NCI-H1105 treated with DMSO at 0.1 percent for 48 hours (cell line): ENCODE data around the gene RANBP1.

Source experiments
- DNase-seq: peaks from one replicate; lab custom pipeline; 2025; lab: John Stamatoyannopoulos, UW

Gene RANBP1

DNA sequence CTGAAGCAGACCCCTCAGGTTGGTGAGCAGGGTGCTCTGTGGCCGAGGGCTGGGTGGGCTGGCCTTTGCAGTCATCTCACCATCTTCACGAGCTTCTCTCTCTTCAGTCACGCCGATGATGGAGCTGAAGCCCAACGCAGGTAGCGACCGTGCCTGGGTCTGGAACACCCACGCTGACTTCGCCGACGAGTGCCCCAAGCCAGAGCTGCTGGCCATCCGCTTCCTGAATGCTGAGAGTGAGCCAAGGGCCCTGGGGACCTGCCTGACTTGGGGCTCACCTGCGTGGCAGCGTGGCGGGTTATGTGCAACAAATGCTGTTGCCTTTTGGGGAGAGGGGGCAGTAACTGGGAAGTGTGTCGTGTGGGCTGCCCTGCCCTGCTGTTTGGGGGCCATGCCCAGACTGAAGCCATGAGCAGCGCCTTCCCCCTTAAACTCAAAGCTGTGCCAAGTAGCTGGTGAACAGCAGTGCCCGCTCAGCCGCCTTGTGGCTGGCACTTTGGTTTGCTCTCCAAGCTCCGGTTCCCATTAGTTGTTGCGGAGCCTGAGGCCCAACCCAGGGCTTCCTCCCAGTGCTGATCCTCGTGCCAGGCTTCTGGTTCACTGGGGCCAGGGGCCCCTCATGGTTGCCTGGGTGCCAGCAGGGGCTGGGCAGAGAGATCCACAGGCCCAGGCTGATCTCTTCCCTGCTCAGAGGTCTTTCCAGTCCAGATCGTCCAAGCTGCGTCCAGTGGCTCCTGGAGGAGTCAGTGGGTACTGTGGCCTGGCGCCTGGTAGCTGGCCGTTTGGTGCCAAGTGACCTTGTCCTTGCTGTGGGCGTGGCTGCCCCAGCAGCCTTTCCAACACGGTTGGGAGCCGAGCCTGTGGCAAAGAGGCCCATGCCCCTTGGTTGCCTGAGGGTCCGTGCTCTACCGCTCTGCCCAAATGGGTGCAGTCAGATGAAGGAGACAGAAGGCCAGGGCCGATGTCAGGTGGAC is 9.6 kb downstream of the RANBP1 start:
- no peak for DNase-seq

DNA sequence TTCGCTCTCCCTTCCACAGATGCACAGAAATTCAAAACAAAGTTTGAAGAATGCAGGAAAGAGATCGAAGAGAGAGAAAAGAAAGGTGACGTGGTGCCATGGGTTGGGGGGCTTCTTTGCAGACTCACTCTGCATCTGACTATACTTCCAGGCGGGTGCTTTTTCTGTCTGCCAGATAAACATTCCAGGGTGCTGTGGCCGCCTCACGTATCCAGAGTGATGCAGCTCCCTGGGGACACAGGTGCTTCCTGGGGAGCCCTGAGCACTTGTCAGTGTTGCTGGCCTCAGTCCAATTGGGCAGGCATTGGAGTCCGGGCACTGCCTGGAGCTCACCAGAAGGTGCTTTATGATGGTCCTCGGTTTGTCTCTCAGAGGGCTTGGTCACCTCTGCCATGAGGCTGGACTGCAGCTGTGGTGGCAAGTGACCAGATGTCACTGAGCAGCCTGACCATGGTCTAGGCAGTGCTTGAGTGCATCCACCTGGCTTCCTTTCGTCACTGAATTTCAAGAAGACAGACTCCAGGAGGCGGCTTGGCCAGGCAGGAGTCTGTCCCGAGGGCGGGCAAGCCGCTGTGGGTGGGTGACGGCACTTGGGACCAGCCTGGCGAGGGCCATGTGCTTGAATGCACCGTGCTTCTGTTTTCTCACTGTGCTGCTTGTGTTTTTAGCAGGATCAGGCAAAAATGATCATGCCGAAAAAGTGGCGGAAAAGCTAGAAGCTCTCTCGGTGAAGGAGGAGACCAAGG is 10.6 kb downstream of the RANBP1 start:
- no peak for DNase-seq

DNA sequence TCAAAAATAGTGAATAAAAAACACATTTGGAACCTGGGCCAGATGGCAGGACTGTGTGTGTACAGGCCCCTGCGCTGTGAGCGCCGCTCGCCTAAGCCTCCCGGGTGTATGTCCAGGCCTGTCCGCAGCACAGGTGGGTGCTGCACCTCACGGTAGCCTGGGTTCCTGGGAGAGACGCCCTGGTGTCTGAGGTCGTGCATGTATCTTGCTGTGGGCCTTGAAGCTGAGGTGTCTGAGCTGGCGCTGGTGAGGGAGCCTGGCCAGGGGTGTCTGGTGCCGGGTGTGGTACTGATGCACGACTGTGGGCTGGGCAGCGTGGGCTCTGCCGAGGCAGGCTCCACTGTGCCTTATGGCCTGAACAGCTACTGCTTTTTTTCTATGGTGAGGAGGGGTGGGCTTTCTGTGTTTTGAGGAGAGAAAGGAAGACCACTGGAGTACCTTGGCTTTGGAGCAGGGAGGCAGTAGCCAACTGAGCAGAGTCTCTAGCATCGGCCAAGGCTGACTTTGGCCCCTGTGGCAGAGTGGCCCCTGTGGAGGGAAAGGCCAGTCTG is 11.5 kb downstream of the RANBP1 start:
- no peak for DNase-seq

DNA sequence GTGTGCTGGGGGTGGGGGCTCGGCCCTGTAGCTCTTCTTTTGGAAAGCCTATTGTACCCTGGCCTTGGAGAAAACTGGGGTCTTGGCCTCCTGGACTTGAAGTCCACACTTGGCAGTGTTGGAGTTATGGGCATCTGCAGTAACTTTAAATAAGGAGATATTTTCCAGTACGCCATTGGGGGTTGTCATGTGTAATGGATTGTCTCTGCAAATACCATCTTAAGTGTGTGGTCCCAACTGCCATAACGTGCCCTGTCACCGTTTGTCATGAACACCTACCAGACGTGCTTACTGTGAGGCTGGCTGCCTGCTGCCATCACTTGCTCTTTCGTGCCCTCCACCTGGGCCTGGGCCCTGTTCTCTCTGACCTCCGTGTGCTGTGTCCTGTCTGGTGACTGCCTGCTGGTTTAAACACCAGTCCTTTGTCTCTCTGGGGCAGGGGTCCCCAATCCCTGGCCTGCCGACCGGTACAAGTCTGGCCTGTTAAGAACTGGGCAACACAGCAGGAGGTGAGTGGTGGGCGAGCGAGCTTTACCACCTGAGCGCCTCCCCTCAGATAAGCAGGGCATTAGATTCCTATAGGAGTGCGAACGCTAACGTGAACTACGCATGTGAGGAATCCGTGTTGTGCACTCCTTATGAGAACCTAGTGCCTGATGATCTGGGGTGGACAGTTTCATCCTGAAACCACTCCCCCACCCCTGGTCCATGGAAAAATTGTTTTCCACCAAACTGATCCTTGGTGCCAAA is 12.1 kb downstream of the RANBP1 start:
- no peak for DNase-seq

DNA sequence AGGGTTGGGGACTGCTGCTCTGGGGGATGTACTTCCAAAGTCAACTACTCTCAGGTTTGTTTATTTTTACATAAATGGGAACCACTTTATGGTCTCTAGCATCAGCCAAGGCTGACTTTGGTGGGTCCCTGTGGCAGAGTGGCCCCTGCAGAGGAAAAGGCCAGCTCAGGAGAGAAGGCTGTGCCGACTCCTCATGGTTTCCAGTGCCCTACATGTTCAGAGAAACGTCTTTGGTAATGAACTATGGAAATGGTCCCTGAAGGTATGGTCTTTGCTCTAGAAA is 12.7 kb downstream of the RANBP1 start:
- DNase-seq: no peak

DNA sequence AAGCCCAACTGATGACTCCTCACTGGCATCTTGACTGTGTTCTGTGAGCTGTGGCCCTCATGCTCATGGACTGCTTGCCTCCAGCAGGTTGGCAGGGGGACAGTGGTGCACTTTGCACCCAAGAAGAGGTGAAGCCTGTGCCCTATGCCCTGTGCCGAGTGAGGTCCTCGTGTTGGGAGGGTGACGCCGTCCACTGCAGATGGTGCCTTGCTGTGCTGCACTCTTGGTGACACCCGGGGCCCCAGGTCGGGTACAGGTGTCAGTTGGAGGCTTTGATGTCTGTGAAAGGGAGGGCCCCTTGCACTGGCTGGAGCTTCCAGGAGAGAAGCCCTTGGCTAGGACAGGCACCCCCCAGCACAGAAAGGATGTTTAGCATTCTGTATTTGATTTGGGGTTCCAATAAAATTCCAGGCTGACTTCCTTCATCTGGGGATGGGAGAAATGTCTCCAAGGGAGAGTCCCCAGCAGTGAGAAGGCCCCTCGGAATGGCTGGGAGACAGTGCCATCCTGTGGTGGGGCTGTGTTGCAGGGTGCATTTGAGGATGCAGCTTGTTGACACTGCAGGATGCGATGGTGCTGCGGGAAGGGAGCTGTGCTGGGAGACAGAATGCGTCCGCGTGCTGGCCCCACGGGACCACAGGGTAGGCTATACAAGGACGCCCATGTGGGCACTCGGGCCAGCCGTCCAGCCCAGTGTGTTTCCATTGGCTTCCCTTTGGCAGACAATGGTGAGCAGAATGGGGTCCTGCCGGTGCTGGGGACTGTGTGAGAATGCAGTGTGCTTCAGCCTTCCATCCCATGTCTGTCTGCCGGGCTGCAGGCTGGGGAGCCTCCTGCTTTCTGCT is 13.2 kb downstream of the RANBP1 start:
- DNase-seq: peak; percentile 17

DNA sequence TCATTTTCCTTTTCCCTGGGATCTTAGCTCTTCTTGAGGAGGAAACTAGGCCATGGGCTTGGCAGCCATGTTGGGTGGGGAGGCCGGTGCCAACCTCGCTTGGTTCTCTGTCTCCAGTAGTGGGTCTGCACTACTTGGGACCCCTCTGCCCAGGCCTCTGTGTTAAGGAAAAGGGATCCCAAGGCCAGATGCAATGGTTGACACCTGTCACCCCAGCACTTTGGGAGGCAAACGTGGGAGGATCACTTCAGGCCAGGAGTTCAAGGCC is 13.8 kb downstream of the RANBP1 start:
- no peak for DNase-seq

DNA sequence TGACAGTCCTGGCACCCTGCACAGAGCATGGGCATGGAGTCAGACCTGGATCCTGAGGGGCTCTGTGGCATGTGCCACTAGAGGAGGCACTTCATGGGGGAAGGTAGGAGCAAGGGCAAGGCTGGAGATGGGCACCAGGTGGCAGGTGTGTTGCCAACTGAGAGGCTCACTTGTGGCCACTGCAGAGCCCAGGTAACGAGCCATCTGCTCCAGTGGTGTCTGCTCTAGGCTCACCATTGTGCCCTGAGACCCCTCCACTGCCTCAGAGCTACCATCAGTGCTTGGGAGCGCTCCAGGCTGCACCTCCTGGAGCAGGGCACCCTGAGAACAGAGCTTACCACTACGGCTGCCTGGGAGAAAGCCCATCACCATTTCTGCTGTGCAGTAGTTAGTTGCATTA is 14.4 kb downstream of the RANBP1 start:
- DNase-seq: peak; percentile 36

DNA sequence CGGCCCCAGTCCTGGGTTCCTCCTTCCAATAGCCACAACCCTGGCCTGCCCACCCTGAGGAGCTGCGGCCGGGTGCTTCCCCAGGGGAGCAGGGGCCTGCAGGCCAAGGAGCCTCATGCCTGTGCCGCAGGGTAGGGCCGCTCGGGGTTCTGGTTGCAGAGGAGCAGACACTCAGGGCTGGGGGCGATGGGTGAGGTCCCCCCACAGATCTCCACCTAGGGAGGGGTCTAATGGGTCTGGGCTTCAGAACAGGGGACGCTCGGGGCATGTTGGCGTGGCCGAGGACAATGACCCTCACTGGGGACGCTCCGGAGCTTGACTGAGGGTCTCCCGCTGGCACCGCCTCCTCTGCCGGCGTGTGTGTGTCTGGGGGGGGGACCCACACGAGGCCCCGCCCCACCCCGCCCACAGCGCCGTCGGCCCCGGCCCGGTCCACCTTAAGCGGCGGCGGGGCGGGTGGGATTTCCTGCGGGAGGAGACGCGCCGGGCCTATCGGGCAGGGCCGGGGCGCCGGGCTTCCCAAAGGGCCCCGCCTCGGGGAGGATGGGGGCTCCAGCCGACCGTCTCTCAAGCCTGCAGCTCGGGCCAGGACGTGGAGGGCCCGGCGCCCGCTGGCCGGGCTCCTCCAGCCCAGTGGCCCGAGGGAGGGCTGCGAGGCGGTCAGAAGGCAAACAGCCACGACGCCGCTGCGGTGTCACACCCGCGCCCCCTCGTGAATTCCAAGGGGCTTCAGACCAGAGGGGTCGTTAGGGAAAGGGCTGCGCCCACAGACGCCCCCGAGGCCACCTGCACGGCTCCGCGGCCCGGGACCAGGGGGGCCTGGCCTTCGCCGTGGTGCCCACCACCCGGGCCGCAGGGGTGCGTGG is 15.1 kb downstream of the RANBP1 start:
- DNase-seq: peak; percentile 51

DNA sequence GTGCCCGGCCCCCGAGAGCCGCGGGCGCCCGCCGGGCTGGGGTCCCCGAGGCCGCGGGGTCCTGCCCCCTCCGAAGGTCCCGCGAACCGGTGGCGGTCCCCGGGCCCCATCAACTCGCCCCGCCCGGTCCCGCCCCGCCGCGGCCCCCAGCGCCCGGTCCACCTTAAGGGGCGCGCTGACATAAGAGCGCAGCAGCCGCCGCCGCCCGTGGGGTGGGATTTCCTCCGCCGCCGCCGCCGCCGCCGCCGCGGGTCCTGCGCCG is 15.6 kb downstream of the RANBP1 start, which contains the start of gene ZDHHC8:
Gene ZDHHC8 (plus strand): TSS at position 208 of the 262 bp plus-strand sequence. CDS start 144 bp downstream, outside the sequence.
- DNase-seq: no peak

DNA sequence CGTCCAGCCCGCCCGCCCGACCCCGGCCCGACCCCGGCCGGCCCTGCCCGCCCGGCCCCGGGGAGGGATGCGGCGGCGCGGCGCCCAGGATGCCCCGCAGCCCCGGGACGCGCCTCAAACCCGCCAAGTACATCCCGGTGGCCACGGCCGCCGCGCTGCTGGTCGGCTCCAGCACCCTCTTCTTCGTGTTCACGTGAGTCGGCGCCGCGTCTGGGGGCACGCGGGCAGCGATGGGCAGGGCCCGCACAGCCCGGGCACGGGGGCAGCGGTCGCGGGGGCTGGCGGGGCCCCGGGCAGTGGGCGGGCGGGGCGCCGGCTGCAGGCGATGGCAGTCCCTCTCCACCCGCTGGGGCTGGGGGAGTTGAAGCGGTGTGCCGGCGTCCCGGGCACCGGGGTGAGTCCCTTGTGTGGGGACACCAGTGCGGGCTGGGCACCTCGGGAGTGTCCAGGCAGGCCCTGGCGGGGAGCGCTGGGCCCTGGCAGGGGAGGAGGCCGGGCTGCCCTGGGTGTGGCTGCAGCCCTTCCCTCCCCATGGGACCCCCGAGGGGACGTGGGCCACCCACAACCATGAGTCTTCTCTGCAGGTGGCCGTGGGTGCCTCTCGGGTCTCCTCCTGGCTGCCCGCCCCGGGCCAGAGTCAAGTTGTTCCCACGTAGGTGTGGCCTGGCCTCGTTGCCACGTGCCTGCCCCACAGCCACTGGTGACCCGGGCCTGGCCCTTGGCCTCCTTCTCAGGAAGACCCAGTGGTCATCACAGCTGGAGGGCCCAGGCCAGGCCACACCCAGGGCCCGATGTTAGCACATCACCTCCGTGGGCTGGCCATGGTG is 16.2 kb downstream of the RANBP1 start:
- DNase-seq: no peak

DNA sequence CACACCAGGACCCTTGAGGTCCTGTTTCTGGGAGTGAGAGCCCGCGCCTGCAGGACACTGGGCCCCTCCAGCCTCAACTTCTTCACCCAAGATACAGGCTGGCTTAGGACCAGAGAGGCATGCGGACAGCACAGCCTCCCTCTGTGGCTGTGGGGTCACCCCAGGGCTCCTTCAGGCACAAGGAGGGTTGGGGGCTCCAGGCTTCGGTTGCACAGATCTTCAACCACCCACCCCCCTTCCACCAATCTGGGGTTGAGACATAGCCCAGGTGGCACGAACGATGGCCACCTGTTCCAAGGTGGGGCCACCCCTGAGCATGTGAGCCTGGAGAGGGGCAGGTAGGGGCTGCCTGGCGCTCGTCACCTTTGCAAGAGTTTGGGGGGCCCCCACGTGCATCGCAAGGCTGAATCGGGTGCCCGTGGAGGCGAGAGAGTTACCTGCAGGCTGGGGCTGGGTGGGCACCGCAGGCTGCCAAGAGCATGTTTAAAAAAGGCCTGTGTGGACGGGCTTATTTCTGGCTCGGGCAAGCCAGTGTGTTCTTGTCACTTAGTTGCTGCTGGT is 16.9 kb downstream of the RANBP1 start:
- DNase-seq: no peak

DNA sequence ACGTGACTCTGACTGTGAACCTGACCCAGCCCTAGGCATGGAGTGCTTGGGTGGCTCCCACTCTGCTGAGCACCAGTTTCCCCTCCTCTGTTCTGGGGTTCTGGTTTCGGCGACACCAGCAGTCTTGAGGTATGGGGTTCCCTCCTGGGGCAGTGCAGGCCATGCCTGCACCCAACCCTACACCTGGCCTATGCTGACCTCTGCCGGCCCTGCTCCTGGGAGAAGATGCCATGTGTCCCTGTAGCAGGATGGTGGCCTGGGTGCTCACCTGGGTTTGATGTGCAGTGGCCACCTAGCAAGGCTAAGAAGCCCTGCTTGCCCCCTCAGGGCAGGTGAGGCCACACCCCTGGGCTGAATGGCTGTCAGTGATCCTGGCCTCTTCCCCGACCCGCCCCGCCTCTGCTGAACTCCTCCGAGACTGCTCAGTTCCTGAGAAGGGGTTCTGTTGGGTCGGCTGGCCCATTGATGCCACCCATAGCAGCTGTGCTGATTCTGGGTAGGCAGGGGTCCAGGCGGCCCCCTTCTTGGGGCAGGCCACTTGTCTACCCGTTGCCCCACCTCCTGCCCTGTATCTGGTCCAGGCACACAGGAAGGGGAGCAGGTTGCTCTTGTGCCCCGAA is 18.1 kb downstream of the RANBP1 start:
- no peak for DNase-seq

DNA sequence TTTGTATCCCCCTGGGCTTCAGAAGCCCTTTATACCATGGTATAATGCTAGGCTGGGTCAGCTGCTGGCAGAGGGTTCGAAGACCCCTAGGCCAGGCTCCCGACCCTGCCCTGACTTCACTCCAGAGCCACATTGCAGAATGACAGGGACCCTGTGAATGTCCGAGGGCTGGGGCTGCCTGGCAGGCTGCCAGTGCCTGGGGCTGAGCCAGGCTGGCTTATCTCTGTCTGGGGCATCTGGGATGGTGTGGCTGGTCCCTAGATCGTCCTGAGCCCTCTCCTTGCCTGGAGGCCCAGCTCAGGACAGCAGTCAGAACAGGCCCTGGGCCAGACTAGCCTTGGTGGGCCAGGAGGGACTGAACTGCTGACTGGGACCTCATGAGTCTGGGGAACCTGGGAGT is 19.4 kb downstream of the RANBP1 start:
- DNase-seq: no peak

DNA sequence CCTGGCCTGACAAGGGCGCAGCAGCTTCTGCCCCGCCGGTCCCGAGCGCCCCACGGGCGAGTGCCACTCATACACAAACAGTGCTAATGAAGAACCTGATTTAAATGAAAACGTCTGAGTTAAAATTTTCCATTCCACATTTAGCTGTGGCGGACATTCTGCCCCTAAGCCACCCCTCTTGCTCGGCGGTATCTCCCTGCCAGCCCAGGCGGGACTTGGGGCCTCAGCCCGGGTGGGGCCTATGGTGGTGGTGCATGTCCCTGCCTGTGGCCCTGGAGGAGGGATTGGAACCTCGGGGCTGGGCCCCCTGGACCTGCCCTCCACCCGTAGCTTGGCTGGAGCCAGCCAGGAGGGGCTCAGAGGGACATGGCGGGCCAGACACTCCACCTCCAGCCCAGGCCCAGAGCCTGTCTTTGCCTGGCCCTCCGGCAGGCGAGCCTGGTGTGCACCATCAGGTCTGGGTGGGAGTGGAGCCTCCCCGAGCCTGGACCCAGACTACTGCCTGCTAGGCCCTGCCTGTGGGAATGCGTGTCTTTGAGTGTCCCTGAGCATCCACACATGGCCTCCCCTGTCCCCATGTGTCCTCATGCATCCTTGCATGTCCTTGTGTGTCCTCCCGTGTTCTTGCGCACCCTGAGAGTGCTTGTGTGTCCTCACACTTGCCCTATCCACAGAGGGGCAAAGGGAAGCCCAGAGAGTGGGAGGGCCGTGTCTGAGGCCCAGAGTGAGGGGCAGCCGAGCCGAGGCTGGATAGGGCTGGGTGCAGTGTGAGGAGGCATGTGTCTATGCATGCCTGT is 20.1 kb downstream of the RANBP1 start:
- no peak for DNase-seq

DNA sequence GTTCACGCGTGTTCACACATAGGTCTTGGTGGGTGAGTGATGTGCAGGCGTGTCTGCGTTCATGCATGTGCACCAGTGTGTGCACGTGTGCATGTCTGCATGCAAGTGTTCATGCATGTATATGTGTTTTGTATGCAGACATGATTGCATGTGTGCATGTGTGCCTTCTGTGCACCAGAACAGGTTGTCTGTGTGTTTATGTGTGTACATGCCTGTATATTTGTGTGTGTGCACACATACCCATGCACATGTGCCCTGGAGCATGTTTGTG is 20.6 kb downstream of the RANBP1 start:
- no peak for DNase-seq

DNA sequence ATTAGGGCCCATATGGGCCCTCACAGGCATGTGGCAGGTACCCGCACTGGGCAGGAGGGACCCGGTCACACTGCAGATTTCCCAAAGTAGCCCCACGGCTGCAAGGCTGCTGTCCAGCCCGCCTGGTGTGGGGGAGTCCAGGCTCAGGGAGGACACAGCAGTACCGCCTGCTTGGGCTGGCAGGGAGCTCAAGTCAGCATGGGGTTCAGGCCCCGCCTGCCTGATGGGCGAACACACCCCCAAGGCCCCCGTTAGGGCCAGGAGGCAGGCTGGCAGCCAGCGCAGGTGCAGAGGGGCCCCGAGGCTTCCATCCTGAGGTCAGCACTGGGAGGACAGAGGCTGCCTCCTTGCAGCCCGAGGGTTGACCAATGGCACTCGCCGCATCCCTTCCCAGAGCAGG is 21.2 kb downstream of the RANBP1 start:
- DNase-seq: no peak

DNA sequence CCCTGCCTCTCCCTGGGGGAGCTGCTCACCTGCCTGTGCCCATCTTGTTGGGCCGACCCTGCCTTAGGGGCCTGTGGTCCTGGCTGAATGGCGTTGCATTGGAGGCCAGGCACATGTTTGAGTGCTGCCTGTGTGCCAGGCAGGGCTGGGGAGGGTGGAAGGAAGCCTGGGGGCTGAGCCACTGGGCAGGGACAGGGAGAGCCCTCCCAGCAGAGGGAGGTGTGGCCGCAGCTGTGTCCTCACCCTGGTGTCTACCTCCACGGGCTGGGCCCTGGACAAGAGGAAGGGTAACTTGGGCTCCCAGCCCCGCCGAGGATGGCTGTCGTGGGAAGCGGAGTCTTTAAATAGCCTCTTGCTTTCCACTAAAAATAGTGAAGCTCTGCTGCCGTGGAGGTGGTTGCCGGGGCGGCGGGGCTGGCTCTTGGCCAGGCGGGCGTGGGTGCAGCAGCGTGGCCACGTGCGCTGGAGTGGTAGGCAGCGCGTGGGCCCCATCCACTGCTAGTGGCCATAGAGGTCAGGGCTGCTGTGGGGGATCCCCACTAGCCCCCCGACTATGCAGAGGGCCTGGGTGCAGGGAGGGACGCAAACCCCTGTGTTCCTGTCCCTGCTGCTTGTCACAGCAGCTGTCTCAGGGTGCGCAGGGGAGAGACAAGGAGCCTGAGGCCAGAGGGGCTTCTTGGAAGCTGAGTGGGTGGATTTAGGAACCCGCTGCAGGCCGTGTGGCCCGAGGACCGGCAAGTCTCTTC is 21.9 kb downstream of the RANBP1 start:
- no peak for DNase-seq
